ENCODE data around the gene ZNF844. TPM values are rescaled to one million over a fixed set of nuclear protein-coding genes. Genes with fewer than 3 reads are reported as not detected.

Gene ZNF844
- total and polyA plus RNA-seq, 2 of the 8 experiments (the other 6 are each of a cell fraction or from before 2014, with no cell fraction given) = 3.1 to 9.8 TPM

DNA sequence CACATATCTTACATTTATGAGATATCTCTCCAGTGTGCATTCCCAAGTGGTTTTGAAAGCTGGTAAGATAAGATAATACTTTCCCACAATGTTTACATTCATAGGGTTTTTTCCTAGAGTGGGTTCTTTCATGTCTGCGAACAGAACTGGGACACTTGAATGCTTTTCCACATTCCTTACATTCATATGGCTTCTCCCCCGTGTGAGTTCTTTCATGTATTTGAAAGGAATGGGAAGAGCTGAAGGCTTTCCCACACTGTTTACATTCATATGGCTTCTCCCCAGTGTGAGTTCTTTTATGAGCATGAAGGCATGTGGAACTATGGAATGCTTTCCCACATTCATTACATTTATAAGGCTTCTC is 48.8 kb upstream of the ZNF844 start:
- no peak overlapping the region for H4K8ac ChIP-seq (ENCODE audit: extremely low read depth, insufficient read depth, low read length)
- peaks cover 6 to 70% (median 39%) of the 10 kb centered on the region in 4 experiments for H3K36me3 ChIP-seq (ENCODE audit: control insufficient read depth in 2 of 4, insufficient read depth in 4 of 4, low read length in 3 of 4)
- H3K79me2 ChIP-seq (ENCODE audit: control insufficient read depth in 1 of 2, insufficient read depth in 2 of 2, low read length in 2 of 2) = no peaks in the 10 kb centered on the region
- H3K9ac ChIP-seq (replicated peaks in 1 of 4; ENCODE audit: extremely low read depth in 1 of 4, low read depth in 3 of 4, low read length in 3 of 4) = no peak overlapping the region
- no peak overlapping the region for H3K4me3 ChIP-seq (ENCODE audit: extremely low read depth in 1 of 4, insufficient read depth in 2 of 4, low read depth in 3 of 4, low read length in 4 of 4)
- no peak overlapping the region for H3K4me2 ChIP-seq (ENCODE audit: insufficient read depth in 1 of 2, low read depth in 2 of 2, low read length in 2 of 2)
- 93% methylated on average over 2 of the region's 2 CpGs; no CpG with 5 or more reads in 1 of the 2 experiments for WGBS, 2 experiments (ENCODE audit: extremely low coverage in 1 of 2, insufficient coverage in 1 of 2, insufficient read length in 1 of 2, insufficient replicate concordance in 2 of 2, low coverage in 1 of 2, low lambda C conversion rate in 2 of 2, missing lambda C conversion rate in 1 of 2)
- no peak overlapping the region for H2BK12ac ChIP-seq (ENCODE audit: low read depth, low read length)
- no peak overlapping the region for H3K27ac ChIP-seq (ENCODE audit: low read depth, low read length)
- DNase-seq (ENCODE audit: low read depth in 1 of 2, low spot score in 2 of 2) (no peak), FAIRE-seq (no peak)
- no peak overlapping the region for H2BK120ac ChIP-seq (replicated peaks; ENCODE audit: low read depth, low read length)
- no peak overlapping the region for H3K56ac ChIP-seq (replicated peaks; ENCODE audit: insufficient read length, low read depth, low read length)
- no peaks in the 10 kb centered on the region for H3K27me3 ChIP-seq (replicated peaks in 1 of 4; ENCODE audit: control insufficient read depth in 3 of 4, extremely low read depth in 1 of 4, insufficient read depth in 3 of 4, low read length in 3 of 4)
- no peak overlapping the region for H2AFZ ChIP-seq (ENCODE audit: low read length)
- no peak overlapping the region for H2AK5ac ChIP-seq (ENCODE audit: low read depth, low read length)
- TF ChIP-seq RAD21 (IDR thresholded peaks at IDR 0.05 in 1 of 2, conservative IDR thresholded peaks at IDR 0.05 in 1 of 2; ENCODE audit: low read depth in 2 of 2, low read length in 2 of 2) = no peak
- TF ChIP-seq EGR1 (IDR thresholded peaks at IDR 0.05; ENCODE audit: borderline replicate concordance, low read depth, low read length) = no peak
- no peak for TF ChIP-seq SRF (IDR thresholded peaks at IDR 0.05; ENCODE audit: low read depth, low read length)
- ChIA-PET CTCF (ENCODE audit: partially characterized antibody) (interaction anchor here (1.1 kb wide), 1 partner anchor 27 kb away, joined by 4 read pairs; no protein-coding TSS in a partner anchor), POLR2A (ENCODE audit: partially characterized antibody) (interaction anchor here (1.0 kb wide), 1 partner anchor 35 kb away, joined by 3 read pairs; no protein-coding TSS in a partner anchor)
- no peaks in the 10 kb centered on the region for H4K20me1 ChIP-seq (replicated peaks in 1 of 2; ENCODE audit: control insufficient read depth in 1 of 2, insufficient read depth in 2 of 2, low read length in 2 of 2)
- H3K79me1 ChIP-seq (ENCODE audit: low read depth, low read length) = no peaks in the 10 kb centered on the region; the same call in 1 of the 2 replicates
- no peaks in the 10 kb centered on the region for H3K4me1 ChIP-seq (replicated peaks in 1 of 4; ENCODE audit: control insufficient read depth in 3 of 4, insufficient read depth in 4 of 4, low read length in 3 of 4)
- H3K18ac ChIP-seq (ENCODE audit: extremely low read depth, low read length) = no peak overlapping the region
- H3K23ac ChIP-seq (ENCODE audit: insufficient read length) = no peak overlapping the region
- H3K23me2 ChIP-seq (ENCODE audit: low read depth, low read length) = no peaks in the 10 kb centered on the region
- H4K91ac ChIP-seq (replicated peaks; ENCODE audit: insufficient read length, low read length) = no peak overlapping the region
- H3K4ac ChIP-seq (replicated peaks; ENCODE audit: insufficient read length, low read depth, low read length) = no peak overlapping the region
- no peak overlapping the region for H3K14ac ChIP-seq (ENCODE audit: insufficient read length)
- H4K5ac ChIP-seq (ENCODE audit: insufficient read length, low read depth, low read length) = no peak overlapping the region
- H2BK20ac ChIP-seq (ENCODE audit: low read length) = no peak overlapping the region
- H3K9me3 ChIP-seq (ENCODE audit: insufficient read depth in 2 of 2, low read depth in 1 of 2, low read length in 1 of 2) = peaks cover 72 to 78% of the 10 kb centered on the region in 2 experiments
- H2BK15ac ChIP-seq (ENCODE audit: low read length) = no peak overlapping the region
- H2BK5ac ChIP-seq (ENCODE audit: low read depth, low read length) = no peak overlapping the region

Data from H1 (cell line).